Heart left ventricle (tissue), 16 donors: ENCODE results near the gene ARPC1A. TPM values are rescaled to one million over a fixed set of nuclear protein-coding genes. Genes with fewer than 3 reads are reported as not detected.
"Not testable (repeated sequence)": the region's sequence is repeated elsewhere in the genome, so short reads cannot be mapped to it uniquely, and the experiment has no call there.

Experiments
- ATAC-seq, 4 donors: fragments of 200-7000 bp; cut with Tn5 transposase; one replicate each; pipeline ENCODE4 v1.9.1; 2020 to 2022; ENCODE audit warnings: moderate library complexity in 4 of 4, mild to moderate bottlenecking in 3 of 4, moderate number of reproducible peaks in 1 of 4
- DNase-seq, 5 donors: peaks; one replicate each; pipeline ENCODE4 v3.0.0-alpha.2; 2020
- H3K27ac ChIP-seq, 12 donors: fragments of 200-600 bp; sonication (generic) in 4 of 12; one replicate each; pipeline versions ENCODE4 v1.5.0 to v1.8.0; 2016 to 2022; ENCODE audit warnings: mild to moderate bottlenecking in 2 of 12
- H3K27me3 ChIP-seq, 9 donors: fragments of 200-600 bp; sonication (generic) in 2 of 9; one replicate each; pipeline versions ENCODE4 v1.5.1 to v1.8.0; 2016 to 2022; ENCODE audit warnings: mild to moderate bottlenecking in 3 of 9
- H3K36me3 ChIP-seq, 9 donors: fragments of 200-600 bp; sonication (generic) in 2 of 9; one replicate each; pipeline versions ENCODE4 v1.5.0 to v1.8.0; 2018 to 2022; ENCODE audit warnings: mild to moderate bottlenecking in 2 of 9
- H3K4me1 ChIP-seq, 12 donors: fragments of 200-600 bp; sonication (generic) in 4 of 12; one replicate each; pipeline versions ENCODE4 v1.5.0 to v1.8.0; 2016 to 2022; ENCODE audit warnings: mild to moderate bottlenecking in 3 of 12
- H3K4me3 ChIP-seq, 12 donors: fragments of 200-600 bp; sonication (generic) in 4 of 12; one replicate each; pipeline versions ENCODE4 v1.5.0 to v1.8.0; 2017 to 2022; ENCODE audit warnings: mild to moderate bottlenecking in 9 of 12, moderate library complexity in 4 of 12
- H3K9me3 ChIP-seq, 12 donors: fragments of 200-600 bp; sonication (generic) in 4 of 12; one replicate each; pipeline versions ENCODE4 v1.5.0 to v1.8.0; 2016 to 2022; ENCODE audit warnings: mild to moderate bottlenecking in 1 of 12
- CTCF ChIP-seq, 12 donors: fragments of 200-600 bp; sonication (generic) in 4 of 12; IDR thresholded peaks; one replicate each; pipeline versions ENCODE4 v1.5.0 to v1.8.0; 2018 to 2022; ENCODE audit warnings: antibody characterized with exemption in 12 of 12, mild to moderate bottlenecking in 5 of 12
- POLR2A ChIP-seq, 2 donors: fragments of 450-650 bp; IDR thresholded peaks; one replicate each; pipeline ENCODE4 v1.6.1; 2017; ENCODE audit warnings: antibody characterized with exemption in 2 of 2, mild to moderate bottlenecking in 2 of 2, moderate library complexity in 2 of 2
- WGBS, 4 donors: extraction: QIAGEN DNeasy Blood & Tissue Kit in 2 of 4; methylation state at CpG; one replicate each; pipeline versions ENCODE4 v1.1.5 to v1.1.7; 2013 to 2018; 5-methylcytosine and 5-hydroxymethylcytosine counted together
- intact Hi-C, 10 donors: fragments of 100-400 bp; cut with DNase I; formaldehyde crosslinking; loops; one replicate each; pipeline versions ENCODE4 v1.11.1 to v1.14.2; 2022
- polyA plus RNA-seq, 2 donors: library from polyadenylated mRNA; stranded (reverse); fragments of 200-250 nt; gene quantifications; one replicate each; pipeline ENCODE4 v1.2.3, GENCODE V29; 2013
- total RNA-seq, 9 donors: library from RNA; depleted of rRNA in 2 of 9; stranded (reverse); fragments of >200 nt in 2 of 9; fragmentation: NEBNext Ultra II Directional in 3 of 9; extraction: Animal tissue kit (Norgen Biotek cat#: 25700) in 3 of 9; gene quantifications; one replicate each; pipeline versions ENCODE4 v1.1.0 to v1.2.4, GENCODE V29; 2016 to 2023
- donor health status: ischemic (EF 13 %, LVEDD 7.1; RV severe dilation, severe dysfunction).
- donor health status: healthy with polysubstance abuse.
- donor health status: DM: no; HTN: yes; CAD: no.
- donor health status: DM: no; HTN: no; CAD: no.
- donor health status: ischemic (EF 25% LVEDD 6.9; RV normal size, moderate dysfunction).
- donor health status: ischemic (EF 25% LVEDD 5.7; RV mildly dilated, moderate dysfunction).
- donor health status: healthy.
- donor health status: DM: yes; HTN: yes; CAD: no.
- donor health status: ischemic (EF 35%, LVEDD 5.7; RV mildly dilated, moderate dysfunction).
- donor health status: nonischemic (EF 11% LVEDD 7.7; RV severe dilation, severe dysfunction).
- donor health status: DM: yes; HTN: yes; CAD: no.
- donor health status: PGD.
- donor health status: ischemic (EF 29% LVEDD 5.4; RV normal size, mild dysfunction).
- donor health status: nonischemic (EF 23%, LVEDD 6.1; RV moderate dilation, normal function).

ARPC1A gene
- total and polyA plus RNA-seq, 11 donors = 97.1 to 208 (median 146) TPM

- Histone ChIP-seq H3K4me3 (no peak overlapping the region), H3K36me3 (peaks cover 0 to 100% (median 98%) of the 10 kb centered on the region in 9 donors), H3K9me3 (no peaks in the 10 kb centered on the region), H3K27ac (peak overlapping the region in 1 of 12 donors; percentile 62), H3K27me3 (no peaks in the 10 kb centered on the region), H3K4me1 (no peaks in the 10 kb centered on the region)
- 89 to 91% (median 91%) methylated on average over 15 to 16 of the region's 16 CpGs for WGBS, 4 donors
- TF ChIP-seq POLR2A (IDR thresholded peaks at IDR 0.05) (no peak), CTCF (IDR thresholded peaks at IDR 0.05) (no peak)
- intact Hi-C loops = no loop called here
- ATAC-seq (peak in 2 of 4 donors; percentile 33 to 38), DNase-seq (no peak)
Measured at GRCh38 chr7:99357701-99358490, 32.2 kb downstream of the ARPC1A start.

- WGBS, 4 donors = 92 to 97% (median 95%) methylated on average over 15 of the region's 15 CpGs
- Histone ChIP-seq H3K27ac (peak overlapping the region in 1 of 12 donors; percentile 24), H3K36me3 (peaks cover 0 to 100% (median 98%) of the 10 kb centered on the region in 9 donors)
- H3K4me3 ChIP-seq, H3K9me3 ChIP-seq, H3K27me3 ChIP-seq, H3K4me1 ChIP-seq, DNase-seq, ATAC-seq, intact Hi-C loops: not testable (repeated sequence)
Measured at GRCh38 chr7:99358521-99358920, 32.8 kb downstream of the ARPC1A start.

- ATAC-seq = no peak
Measured at GRCh38 chr7:99359465-99360154, 33.9 kb downstream of the ARPC1A start.

DNA sequence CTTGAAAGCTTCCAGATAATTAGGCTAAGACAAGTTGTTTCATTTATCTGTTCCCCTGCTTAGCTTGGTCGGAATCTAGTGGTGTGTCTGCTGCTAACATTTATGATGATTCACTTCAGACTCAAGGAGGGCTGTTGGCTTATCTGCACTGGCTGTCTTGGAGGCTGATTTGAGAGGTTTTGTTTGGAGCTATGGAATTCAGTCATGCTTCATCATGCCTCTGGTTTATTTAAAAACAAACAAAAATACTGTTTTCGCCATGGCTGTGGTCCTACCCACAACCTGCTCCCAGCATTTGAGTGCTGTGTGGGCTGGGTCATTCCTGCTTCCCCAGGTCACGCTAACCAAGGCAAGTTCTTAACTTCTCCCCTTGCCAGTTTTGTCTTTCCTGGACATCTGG, 37.1 kb downstream of the ARPC1A start:
- ATAC-seq (no peak), DNase-seq (no peak)
- no peaks in the 10 kb centered on the region for H3K4me1 ChIP-seq
- H3K27me3 ChIP-seq = no peaks in the 10 kb centered on the region
- no peaks in the 10 kb centered on the region for H3K9me3 ChIP-seq
- 77 to 83% (median 83%) methylated on average over 3 of the region's 3 CpGs for WGBS, 4 donors
- TF ChIP-seq POLR2A (IDR thresholded peaks at IDR 0.05) = no peak
- TF ChIP-seq CTCF (IDR thresholded peaks at IDR 0.05) = no peak
- no peak overlapping the region for H3K4me3 ChIP-seq
- no peak overlapping the region for H3K27ac ChIP-seq
- intact Hi-C loops = loop anchor here in 1 of 10 donors (10.0 kb wide), 1 partner anchor 52 kb away; no protein-coding TSS in a partner anchor
- H3K36me3 ChIP-seq = peaks cover 0 to 100% (median 95%) of the 10 kb centered on the region in 9 donors

More at GRCh38 chr7:99359465-99360154, 33.9 kb downstream of the ARPC1A start:
- no peaks in the 10 kb centered on the region for H3K4me1 ChIP-seq
- no peaks in the 10 kb centered on the region for H3K27me3 ChIP-seq
- TF ChIP-seq POLR2A (IDR thresholded peaks at IDR 0.05) = no peak
- TF ChIP-seq CTCF (IDR thresholded peaks at IDR 0.05) = no peak
- DNase-seq = no peak
- H3K27ac ChIP-seq = no peak overlapping the region
- 86 to 91% (median 89%) methylated on average over 20 to 22 of the region's 22 CpGs for WGBS, 4 donors
- no peaks in the 10 kb centered on the region for H3K9me3 ChIP-seq
- intact Hi-C loops = loop anchor here in 1 of 10 donors (10.0 kb wide), 1 partner anchor 55 kb away; no protein-coding TSS in a partner anchor
- no peak overlapping the region for H3K4me3 ChIP-seq
- peaks cover 0 to 100% (median 98%) of the 10 kb centered on the region in 9 donors for H3K36me3 ChIP-seq
